Measurements from ENCODE around the gene GET4.
A peak's percentile ranks its signal among the peaks of the same experiment; 100 is the strongest.

Gene GET4, protein sequence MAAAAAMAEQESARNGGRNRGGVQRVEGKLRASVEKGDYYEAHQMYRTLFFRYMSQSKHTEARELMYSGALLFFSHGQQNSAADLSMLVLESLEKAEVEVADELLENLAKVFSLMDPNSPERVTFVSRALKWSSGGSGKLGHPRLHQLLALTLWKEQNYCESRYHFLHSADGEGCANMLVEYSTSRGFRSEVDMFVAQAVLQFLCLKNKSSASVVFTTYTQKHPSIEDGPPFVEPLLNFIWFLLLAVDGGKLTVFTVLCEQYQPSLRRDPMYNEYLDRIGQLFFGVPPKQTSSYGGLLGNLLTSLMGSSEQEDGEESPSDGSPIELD

GRCh38 chr7:876077-876971, at the start of gene GET4:
Gene GET4 (plus strand): TSS chr7:876554. CDS start chr7:876646, 92 bp downstream.
- peak; percentile 94 to 97 for DNase-seq

DNA sequence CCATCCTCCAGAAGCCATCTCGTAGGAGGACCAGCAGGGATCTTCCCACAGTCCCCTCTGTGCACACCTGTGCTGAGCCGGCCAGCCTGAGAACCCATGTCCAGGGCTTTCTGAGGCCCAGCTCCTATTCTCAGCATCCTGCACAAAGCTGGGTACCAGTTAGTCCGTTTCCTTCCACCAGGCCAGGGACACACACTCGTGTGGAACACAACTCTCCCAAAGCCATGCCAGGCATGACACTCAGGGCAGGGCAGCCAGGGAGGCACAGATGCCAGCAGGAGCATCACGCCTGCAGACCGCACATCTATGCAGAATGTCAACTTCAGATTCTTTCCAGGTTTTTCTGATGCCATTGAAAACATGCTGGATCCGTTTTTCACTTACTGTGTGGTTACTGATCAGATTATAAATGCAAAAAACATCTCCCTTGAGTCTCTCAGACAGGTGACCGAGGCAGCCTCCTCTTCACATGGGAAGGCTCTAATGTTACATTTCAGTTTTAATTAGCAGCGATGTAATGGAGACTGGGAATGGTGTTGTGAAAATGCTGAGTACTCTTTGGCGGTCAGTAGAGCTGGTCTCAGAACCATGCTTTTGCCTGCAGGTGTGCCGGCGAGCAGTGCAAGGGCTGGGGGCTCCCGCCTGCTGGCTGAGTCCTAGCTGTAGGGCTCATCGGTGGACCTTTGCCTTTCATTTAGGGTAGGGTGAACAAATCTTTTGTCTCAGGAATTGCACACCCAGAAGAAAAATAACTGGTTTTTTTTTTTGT, 47.4 kb upstream of the GET4 start:
- DNase-seq, result no peak

- DNase-seq, result no peak
These were observed 46.3 kb upstream of the GET4 start for GRCh38 chr7:830069-830468.

DNA sequence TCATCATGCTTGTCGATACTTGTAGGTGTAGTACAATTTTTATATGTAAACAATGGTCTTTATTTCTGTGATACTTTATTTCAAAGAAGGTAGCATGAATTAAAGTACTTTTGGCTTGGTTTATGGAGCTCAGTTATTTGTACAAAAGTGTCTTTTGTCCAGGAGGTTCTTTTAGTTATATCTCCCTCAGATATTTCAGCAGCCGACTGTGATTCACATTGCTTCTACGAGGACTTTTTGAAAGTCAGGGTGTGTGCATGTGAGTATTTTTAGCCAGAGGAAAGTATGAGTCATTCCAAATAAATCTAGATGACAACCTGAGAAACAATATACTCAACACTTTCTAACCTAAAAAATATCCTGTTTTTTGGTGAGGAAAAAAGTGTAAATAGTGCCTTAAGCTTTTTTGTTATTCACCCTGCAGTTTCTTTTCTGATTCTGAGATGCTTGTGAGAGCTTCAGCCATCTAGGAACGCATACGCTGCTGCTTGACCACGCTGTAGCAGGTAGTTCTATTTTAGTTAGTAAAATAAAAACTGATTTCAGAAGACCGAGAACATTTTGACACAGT, 44.7 kb upstream of the GET4 start:
- DNase-seq, result no peak

DNA sequence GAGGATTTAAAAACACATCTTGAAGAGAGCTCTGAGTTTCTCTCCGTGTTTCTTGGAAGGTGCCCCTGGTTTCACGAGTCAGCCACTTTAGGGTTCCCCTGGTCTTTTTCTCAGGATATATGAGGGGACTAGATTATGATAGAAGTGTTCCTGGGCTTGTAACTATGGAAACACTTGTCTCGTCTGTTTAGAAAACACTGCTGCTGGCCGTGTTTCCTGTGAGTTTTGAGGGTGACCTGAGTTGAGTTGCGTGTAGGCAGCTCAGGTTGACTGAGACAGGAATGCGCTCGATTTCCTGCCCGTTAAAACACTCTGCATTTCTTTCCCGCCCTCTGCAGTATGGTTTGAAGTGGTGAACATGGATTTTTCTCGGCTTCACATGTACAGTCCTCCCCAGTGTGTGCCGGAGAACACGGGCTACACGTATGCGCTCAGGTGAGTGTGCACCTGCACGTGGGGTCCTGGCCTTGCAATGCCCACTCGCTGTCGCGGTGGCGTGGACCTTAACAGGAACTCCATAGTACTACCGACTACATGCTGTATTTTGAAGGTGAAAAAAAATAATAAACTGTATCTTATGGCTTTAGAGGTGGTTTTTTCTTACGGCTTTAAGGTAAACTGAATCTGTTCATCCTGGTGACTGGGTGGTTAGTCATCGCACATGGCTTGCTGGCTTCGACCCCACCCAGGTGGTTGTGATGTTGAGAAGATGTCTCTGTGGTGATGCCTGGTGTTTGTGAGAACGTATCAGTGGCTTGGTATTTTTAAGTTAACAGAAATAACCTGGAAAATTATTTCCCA, 44.0 kb upstream of the GET4 start, which contains the start of gene SUN1:
Gene SUN1 (plus strand): TSS at position 310 of the 801 bp plus-strand sequence. CDS start 49 bp downstream, at position 359.
- peak; percentile 41 to 46 for DNase-seq

GRCh38 chr7:832968-833424, 43.4 kb upstream of the GET4 start:
- no peak for DNase-seq

DNA sequence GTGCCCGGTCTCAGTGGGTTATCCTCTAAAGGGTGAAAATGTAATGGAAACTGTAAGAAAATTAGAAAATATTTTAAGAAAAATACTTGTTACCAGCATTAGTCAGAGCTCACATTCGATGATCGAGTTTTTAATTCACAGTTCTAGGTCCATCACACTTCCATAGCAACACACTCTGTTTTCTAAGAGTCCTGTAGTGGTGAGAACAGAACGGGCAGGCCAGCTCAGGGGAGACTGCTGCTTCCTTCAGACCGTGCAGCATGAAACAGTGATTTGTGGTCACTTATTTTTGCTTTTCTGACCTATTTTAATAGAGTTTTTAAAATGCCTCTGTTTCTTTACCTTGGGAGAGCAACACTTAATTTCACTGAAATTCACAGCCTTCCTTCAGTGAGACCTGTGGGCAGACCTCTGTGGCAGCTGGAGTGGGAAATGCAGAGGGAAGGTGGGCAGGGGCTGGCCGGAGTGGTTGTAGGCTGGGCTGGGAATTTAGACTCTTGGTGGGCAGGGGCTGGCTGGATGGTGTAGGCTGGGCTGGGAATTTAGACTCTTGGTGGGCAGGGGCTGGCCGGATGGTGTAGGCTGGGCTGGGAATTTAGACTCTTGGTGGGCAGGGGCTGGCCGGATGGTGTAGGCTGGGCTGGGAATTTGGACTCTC, 42.6 kb upstream of the GET4 start:
- no peak for DNase-seq

- no peak for DNase-seq
These were observed 42.1 kb upstream of the GET4 start for GRCh38 chr7:834277-834676.

- no peak for DNase-seq
These were observed 41.3 kb upstream of the GET4 start for GRCh38 chr7:835021-835420.

- no peak for DNase-seq
These were observed 40.6 kb upstream of the GET4 start for GRCh38 chr7:835485-836401.

- no peak for DNase-seq
These were observed 39.9 kb upstream of the GET4 start for GRCh38 chr7:836429-836828.

GRCh38 chr7:837001-837400, 39.4 kb upstream of the GET4 start:
- no peak for DNase-seq

GRCh38 chr7:840001-840600, 36.3 kb upstream of the GET4 start:
- DNase-seq, result no peak

GRCh38 chr7:841943-842342, 34.4 kb upstream of the GET4 start:
- no peak for DNase-seq

- no peak for DNase-seq
These were observed 33.8 kb upstream of the GET4 start for GRCh38 chr7:842431-843031.

DNA sequence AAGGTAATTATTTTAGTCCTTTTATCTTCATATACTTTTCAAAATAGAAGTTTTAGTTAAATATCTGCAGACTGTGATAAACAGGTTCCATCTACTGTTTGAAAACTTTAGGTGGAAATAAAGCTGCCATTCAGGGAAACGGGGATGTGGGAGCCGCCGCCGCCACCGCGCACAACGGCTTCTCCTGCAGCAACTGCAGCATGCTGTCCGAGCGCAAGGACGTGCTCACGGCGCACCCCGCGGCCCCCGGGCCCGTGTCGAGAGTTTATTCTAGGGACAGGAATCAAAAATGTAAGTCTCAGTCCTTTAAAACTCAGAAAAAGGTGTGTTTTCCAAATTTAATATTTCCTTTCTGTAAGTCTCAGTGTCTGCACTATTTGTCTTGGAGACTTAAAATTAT, 33.1 kb upstream of the GET4 start:
- no peak for DNase-seq

DNA sequence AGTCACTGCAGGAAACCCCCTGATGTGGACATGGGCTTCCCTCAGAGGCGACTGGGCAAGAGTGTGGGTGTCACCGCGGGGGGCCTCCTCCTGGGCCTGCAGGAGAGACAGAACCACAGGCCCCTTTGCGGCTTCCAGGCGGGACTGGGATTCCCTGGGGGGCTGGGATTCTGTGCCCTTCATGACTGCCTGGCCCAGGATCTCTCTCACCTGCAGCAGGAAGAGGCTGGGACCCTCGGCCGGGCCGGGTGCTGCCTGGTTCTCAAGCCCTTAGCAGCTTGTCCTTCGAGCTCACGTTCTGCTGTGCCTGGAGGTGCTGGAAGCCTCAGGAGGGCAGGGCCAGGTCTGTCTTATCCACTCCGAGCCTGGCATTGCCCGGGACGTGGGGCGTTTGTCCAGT, 32.3 kb upstream of the GET4 start:
- DNase-seq, result no peak

- DNase-seq, result no peak
These were observed 31.8 kb upstream of the GET4 start for GRCh38 chr7:844514-844913.

GRCh38 chr7:845091-845490, 31.3 kb upstream of the GET4 start:
- DNase-seq, result no peak

All from stimulated activated CD4-positive, alpha-beta T cell treated with anti-CD3 and anti-CD28 coated beads, Interleukin-2, amount 100 ng/mL, for 48 hours (primary cell).